Trophoblast cell (in vitro differentiated cells and primary cell): ENCODE measurements around the gene FAM72A.
A peak's percentile ranks its signal among the peaks of the same experiment; 100 is the strongest.
"Not testable (repeated sequence)": the region's sequence is repeated elsewhere in the genome, so short reads cannot be mapped to it uniquely, and the experiment has no call there.

Experiments
- DNase-seq, 2 donors: peaks; one replicate each; pipeline ENCODE4 v3.0.0-alpha.2; 2016
- H2AFZ ChIP-seq: 2 replicates; pipeline ENCODE4 v1.6.1; 2013; ENCODE audit warnings: low read length, moderate library complexity, mild to moderate bottlenecking; ENCODE audit not compliant: insufficient read depth, poor library complexity
- H2AK5ac ChIP-seq: 2 replicates; pipeline ENCODE4 v1.6.1; 2013; ENCODE audit warnings: mild to moderate bottlenecking, low read length
- H2BK120ac ChIP-seq: 2 replicates; pipeline ENCODE4 v1.6.1; 2013; ENCODE audit warnings: low read length, mild to moderate bottlenecking, moderate library complexity; ENCODE audit not compliant: insufficient read depth, poor library complexity
- H2BK12ac ChIP-seq: 2 replicates; pipeline ENCODE4 v1.6.1; 2013; ENCODE audit warnings: mild to moderate bottlenecking, low read length, moderate library complexity
- H2BK5ac ChIP-seq: 2 replicates; pipeline ENCODE4 v1.6.1; 2013; ENCODE audit warnings: low read length, low read depth, moderate library complexity, mild to moderate bottlenecking; ENCODE audit not compliant: poor library complexity
- H3K14ac ChIP-seq: 2 replicates; pipeline ENCODE4 v1.6.1; 2013; ENCODE audit warnings: mild to moderate bottlenecking, low read length
- H3K18ac ChIP-seq: 2 replicates; pipeline ENCODE4 v1.6.1; 2013; ENCODE audit warnings: mild to moderate bottlenecking, low read length
- H3K23ac ChIP-seq: 2 replicates; pipeline ENCODE4 v1.6.1; 2013; ENCODE audit warnings: low read length
- H3K27ac ChIP-seq: 2 replicates; pipeline ENCODE4 v1.5.1; 2013; ENCODE audit warnings: low read depth, mild to moderate bottlenecking, inconsistent platforms, low read length, moderate library complexity
- H3K27me3 ChIP-seq: 2 replicates; pipeline ENCODE4 v1.6.1; 2013; ENCODE audit warnings: inconsistent platforms, mild to moderate bottlenecking, low read length, moderate library complexity; ENCODE audit not compliant: insufficient read depth
- H3K36me3 ChIP-seq, 2 experiments: 1 replicate in 1 of 2; 2 replicates in 1 of 2; pipeline ENCODE4 v1.6.1; 2013; ENCODE audit warnings: low read length in 2 of 2, mild to moderate bottlenecking in 2 of 2, moderate library complexity in 1 of 2; ENCODE audit not compliant: insufficient read depth in 2 of 2, control insufficient read depth in 1 of 2
- H3K4ac ChIP-seq: 2 replicates; pipeline ENCODE4 v1.6.1; 2013; ENCODE audit warnings: low read depth, mild to moderate bottlenecking, low read length, moderate library complexity
- H3K4me1 ChIP-seq, 2 experiments: 1 replicate in 1 of 2; 2 replicates in 1 of 2; pipeline ENCODE4 v1.6.1; 2013; ENCODE audit warnings: low read length in 2 of 2, mild to moderate bottlenecking in 2 of 2, moderate library complexity in 1 of 2; ENCODE audit not compliant: insufficient read depth in 2 of 2, control insufficient read depth in 1 of 2
- H3K4me2 ChIP-seq: 2 replicates; pipeline ENCODE4 v1.6.1; 2013; ENCODE audit warnings: inconsistent platforms, mild to moderate bottlenecking, low read length, moderate library complexity
- H3K4me3 ChIP-seq: 2 replicates; pipeline ENCODE4 v1.5.1; 2013; ENCODE audit warnings: mild to moderate bottlenecking, low read depth, low read length, inconsistent platforms
- H3K79me1 ChIP-seq: one replicate; pipeline ENCODE4 v1.6.1; 2013; ENCODE audit warnings: low read length
- H3K79me2 ChIP-seq: 2 replicates; pipeline ENCODE4 v1.6.1; 2013; ENCODE audit warnings: low read length, mild to moderate bottlenecking; ENCODE audit not compliant: control insufficient read depth, insufficient read depth, poor library complexity
- H3K9ac ChIP-seq: 2 replicates; pipeline ENCODE4 v1.6.1; 2013; ENCODE audit warnings: mild to moderate bottlenecking, low read length
- H3K9me3 ChIP-seq: 2 replicates; pipeline ENCODE4 v1.6.1; 2013; ENCODE audit warnings: low read depth, mild to moderate bottlenecking, control low read depth, inconsistent platforms, low read length; ENCODE audit not compliant: insufficient read depth
- H4K12ac ChIP-seq: 2 replicates; pipeline ENCODE4 v1.6.1; 2013; ENCODE audit warnings: low read depth, mild to moderate bottlenecking, low read length, moderate library complexity
- H4K8ac ChIP-seq: 2 replicates; pipeline ENCODE4 v1.6.1; 2013; ENCODE audit warnings: low read depth, mild to moderate bottlenecking, low read length, moderate library complexity
- H4K91ac ChIP-seq: one replicate; pipeline ENCODE4 v1.6.1; 2013; ENCODE audit warnings: low read depth, mild to moderate bottlenecking, low read length, moderate library complexity
- WGBS: extraction: QIAGEN DNeasy Blood & Tissue Kit; methylation state at CpG from one replicate; pipeline ENCODE4 v1.1.7; 2013; ENCODE audit warnings: missing lambda C conversion rate; ENCODE audit not compliant: insufficient read length, insufficient coverage; ENCODE audit errors: extremely low coverage; 5-methylcytosine and 5-hydroxymethylcytosine counted together

FAM72A gene

DNA sequence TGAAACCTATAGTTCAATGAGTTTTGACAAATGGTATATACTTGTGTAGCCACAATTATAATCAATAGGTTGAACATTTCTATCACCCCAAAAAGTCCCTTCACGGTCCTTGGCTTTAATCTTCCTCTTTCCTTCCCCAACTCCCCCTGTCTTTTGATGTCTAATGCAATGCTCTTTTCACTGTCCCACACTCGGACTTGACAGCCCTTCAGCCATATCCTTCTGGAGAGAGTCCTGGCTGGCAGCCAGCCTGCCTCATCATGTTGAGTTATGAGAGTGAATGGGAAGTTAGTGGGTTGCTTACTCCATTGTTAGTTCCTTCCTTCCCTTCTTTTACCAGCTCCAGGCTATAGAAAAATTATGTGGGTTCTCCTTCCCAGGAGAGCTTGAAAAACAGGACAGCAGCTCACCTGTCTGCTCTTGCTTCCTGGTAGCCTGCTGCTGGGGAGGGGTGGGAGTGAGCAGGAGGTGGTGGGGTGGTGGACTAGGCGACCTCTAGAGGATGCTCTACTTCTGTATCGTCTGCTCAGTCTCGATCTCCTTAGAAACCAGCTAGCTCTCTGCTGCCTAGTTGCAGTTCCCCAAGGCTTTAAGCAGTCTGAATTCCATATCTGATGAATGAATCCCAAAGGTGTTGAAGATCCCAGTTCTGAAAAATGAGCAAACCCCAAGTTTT, 30.5 kb upstream of the FAM72A start:
- H2BK5ac ChIP-seq, H2AK5ac ChIP-seq, H3K4ac ChIP-seq, H3K27me3 ChIP-seq, H3K79me1 ChIP-seq, DNase-seq, H3K23ac ChIP-seq, H3K36me3 ChIP-seq, H3K4me1 ChIP-seq, H3K27ac ChIP-seq, H3K4me3 ChIP-seq, H2AFZ ChIP-seq, H4K91ac ChIP-seq, H3K18ac ChIP-seq, H3K14ac ChIP-seq, H2BK12ac ChIP-seq, H4K12ac ChIP-seq, H4K8ac ChIP-seq, H2BK120ac ChIP-seq, H3K9me3 ChIP-seq, H3K79me2 ChIP-seq, H3K4me2 ChIP-seq, H3K9ac ChIP-seq: not testable (repeated sequence)
- WGBS, result no CpG with 5 or more reads among the region's 5 CpGs

DNA sequence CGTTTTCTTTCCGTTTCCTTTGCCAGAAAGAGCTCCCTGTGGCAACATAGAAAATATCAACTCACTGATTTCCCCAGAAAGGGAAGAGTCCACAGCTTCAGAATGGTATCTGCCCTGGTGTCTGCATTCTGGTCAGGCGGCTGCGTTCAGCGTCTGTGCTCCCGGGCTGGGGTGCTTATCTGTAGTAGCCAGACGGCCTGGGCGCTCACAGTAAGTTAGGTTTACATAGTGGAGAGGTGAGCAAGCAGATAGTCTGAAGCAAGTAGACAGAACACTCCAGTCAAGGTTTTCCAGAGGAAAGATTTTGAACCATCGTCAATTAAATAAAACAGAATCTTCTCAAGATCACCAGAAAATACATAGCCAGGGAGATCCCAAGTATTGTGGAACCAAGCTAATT, 29.4 kb upstream of the FAM72A start:
- not testable (repeated sequence) for H3K14ac ChIP-seq, H4K8ac ChIP-seq, H2BK12ac ChIP-seq, H3K9me3 ChIP-seq, H3K27ac ChIP-seq, H3K23ac ChIP-seq, H3K4me1 ChIP-seq, H3K18ac ChIP-seq, H3K79me1 ChIP-seq, H4K91ac ChIP-seq, H3K79me2 ChIP-seq, H3K4me2 ChIP-seq, H3K4ac ChIP-seq, H3K9ac ChIP-seq, H2AFZ ChIP-seq, H2AK5ac ChIP-seq, H4K12ac ChIP-seq, H3K4me3 ChIP-seq, H3K36me3 ChIP-seq, H3K27me3 ChIP-seq, H2BK120ac ChIP-seq, H2BK5ac ChIP-seq
- WGBS, result no CpG with 5 or more reads among the region's 9 CpGs
- peak in 1 of 2 donors; percentile 12 for DNase-seq

DNA sequence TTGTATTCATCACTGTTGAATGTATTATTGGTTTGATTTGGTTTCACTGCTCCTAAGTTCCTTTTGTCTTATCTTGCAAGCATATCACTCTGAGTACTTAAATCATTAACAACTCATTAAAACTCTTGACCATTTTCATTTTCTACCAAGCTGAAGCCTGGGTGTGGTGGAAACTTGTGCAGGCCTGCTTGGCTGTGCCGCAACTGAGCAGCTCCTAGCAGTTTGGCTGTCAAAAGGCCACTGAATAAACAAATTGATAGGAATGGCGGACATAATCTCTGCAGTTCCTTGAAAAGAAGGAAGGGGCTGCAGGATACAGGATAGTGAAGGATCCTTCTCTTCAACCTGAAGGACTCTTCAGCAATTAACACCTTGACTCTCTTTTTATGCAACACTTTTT, 26.6 kb upstream of the FAM72A start:
- not testable (repeated sequence) for H3K9me3 ChIP-seq, DNase-seq, H4K91ac ChIP-seq, H2BK12ac ChIP-seq, H4K8ac ChIP-seq, H3K36me3 ChIP-seq, H2BK5ac ChIP-seq, H3K79me2 ChIP-seq, H3K79me1 ChIP-seq, H3K27ac ChIP-seq, H3K4me2 ChIP-seq, H3K9ac ChIP-seq, H3K4me3 ChIP-seq, H4K12ac ChIP-seq, H2AFZ ChIP-seq, H3K27me3 ChIP-seq, H3K14ac ChIP-seq, H2AK5ac ChIP-seq, H3K4ac ChIP-seq, H2BK120ac ChIP-seq, H3K18ac ChIP-seq, H3K4me1 ChIP-seq, H3K23ac ChIP-seq
- WGBS, result no CpG with 5 or more reads among the region's 2 CpGs

DNA sequence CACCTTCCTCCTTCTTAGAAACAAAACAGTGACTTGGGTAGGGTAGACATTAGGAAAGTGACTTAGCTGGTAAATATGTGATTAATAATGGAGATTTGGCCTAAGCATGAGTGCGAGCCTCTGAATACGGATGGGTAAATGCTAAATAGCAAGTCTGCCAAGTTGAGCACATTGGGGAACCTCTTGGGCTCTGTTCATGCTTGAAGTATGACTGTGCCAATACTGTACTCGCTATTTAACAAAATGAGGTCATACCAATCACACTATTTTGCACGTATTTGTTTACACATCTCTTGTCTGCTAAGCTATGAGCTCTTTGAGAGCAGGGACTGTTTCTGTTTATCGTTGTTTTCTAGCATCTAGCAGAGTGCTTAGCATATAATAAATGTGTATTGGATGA, 24.2 kb upstream of the FAM72A start:
- H3K18ac ChIP-seq, H4K12ac ChIP-seq, H3K79me2 ChIP-seq, H3K4ac ChIP-seq, H3K36me3 ChIP-seq, H2AFZ ChIP-seq, H2AK5ac ChIP-seq, H3K27me3 ChIP-seq, H2BK120ac ChIP-seq, H3K9me3 ChIP-seq, H3K9ac ChIP-seq, H3K4me2 ChIP-seq, H3K14ac ChIP-seq, H3K27ac ChIP-seq, H2BK5ac ChIP-seq, H3K4me1 ChIP-seq, H4K8ac ChIP-seq, H3K79me1 ChIP-seq, H3K23ac ChIP-seq, H2BK12ac ChIP-seq, H4K91ac ChIP-seq, H3K4me3 ChIP-seq, DNase-seq: not testable (repeated sequence)
- WGBS, result no CpG with 5 or more reads among the region's 5 CpGs
